ENCODE results near the gene PLA2R1.
"Not testable (repeated sequence)": the region's sequence is repeated elsewhere in the genome, so short reads cannot be mapped to it uniquely, and the experiment has no call there.

Gene PLA2R1

DNA sequence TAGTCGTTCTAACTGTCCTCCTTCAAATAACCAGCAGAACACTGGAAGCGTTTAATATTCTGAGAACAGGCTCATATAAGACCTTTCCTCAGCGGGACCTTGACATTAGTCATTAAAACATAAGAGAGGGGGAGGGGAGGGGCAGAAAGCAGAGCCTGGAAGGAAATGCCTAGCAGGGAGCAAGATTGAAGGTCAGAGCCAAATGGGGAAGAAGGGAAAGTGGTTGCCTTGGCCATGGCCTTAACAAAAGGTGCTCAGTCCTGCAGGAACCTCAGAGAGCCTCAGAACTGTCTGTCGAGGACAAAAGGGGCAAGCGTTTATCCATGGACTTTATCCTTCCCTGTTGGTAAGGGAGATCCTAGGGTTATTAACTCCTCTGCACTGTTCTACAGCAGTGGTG is 856 bp upstream of the PLA2R1 start:
- no peak for DNase-seq

DNA sequence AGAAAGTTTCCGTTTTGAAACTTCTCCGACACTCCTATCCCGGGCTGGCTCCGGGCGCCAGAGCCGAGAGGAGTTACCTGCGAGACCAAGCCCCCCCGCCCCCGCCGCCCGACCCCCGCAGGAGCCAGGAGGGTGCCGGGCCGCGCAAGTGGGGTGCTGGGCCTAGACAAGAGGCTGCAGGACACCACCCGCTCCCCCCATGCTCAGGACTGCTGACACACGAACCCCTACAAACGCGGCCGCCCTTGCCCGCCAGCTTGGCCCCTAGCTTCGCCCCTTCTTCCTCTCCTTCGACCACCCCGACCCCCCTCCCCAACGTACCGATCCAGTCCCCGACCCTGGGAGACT is 497 bp downstream of the PLA2R1 start:
- DNase-seq, result no peak

DNA sequence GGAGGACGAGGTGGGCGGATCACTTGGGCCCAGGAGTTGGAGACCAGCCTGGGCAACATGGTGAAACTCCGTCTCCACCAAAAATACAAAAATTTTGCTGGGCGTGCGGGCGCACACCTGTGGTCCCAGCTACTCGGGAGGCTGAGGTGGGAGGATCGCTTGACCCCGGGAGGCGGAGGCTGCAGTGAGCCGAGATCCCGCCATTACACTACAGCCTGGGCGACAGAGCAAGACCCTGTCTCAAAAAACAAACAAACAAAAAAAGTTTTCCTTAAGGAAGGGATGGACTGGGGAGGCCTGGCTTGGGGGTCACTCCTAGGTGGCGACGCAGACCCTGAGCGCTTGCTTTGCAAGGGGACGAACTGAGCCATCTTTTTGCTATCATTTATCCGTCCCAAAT is 882 bp downstream of the PLA2R1 start:
- no peak for DNase-seq

DNA sequence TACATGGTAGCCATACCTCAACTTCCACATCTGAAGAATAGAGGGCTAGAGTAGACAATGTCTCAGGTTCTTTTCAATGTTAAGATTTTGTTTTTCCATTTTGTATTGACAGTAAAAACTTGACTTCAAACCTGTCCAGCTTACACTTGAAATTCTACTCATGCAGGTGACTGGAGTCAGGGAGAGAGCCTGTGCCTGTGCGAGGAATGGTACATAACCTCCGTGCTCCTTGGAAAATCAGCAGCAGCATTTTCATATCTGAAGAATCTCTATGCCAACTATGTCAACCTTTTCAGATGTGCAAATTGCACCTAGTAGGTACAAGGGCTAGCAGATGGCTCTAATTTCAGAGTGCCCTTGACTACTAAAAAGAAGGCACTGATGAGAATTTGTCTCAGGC is 2.1 kb downstream of the PLA2R1 start:
- DNase-seq, result no peak

DNA sequence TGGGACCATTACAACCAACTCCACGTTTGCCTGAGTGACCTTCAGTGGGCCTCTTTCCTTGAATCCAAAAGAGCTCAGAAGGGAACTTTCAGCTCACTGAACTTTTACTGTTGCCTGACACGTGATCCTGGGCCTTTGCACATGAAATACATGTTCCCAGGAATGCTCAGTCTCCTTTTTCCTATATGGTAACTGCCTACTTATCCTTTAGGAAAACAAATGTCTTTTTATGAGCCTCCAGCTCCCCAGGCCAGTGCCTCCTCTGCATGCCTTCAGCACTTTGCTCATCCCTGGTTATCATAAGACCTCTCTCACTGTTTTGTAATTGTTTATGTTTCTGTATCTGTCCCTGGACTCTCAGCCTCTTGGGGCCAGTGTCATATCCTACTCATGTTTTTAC is 5.1 kb downstream of the PLA2R1 start:
- DNase-seq, result no peak

DNA sequence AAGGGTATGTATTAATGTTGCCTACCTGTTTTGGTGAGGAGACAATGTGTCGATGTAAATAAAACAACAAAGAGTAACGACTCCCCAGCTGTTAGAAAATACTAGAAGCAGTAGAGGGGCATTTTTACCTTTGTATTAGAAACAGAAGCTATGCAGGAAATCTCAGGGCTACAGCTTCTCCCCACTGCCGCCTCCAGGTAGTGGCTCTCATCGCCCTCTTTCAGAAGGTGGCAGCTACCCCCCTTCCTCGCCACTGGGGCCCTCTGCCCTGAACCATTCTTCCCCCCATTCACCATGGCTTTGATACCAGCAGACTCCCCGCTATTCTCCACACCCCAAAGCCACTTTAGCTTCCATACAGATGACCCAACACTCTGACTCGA is 6.7 kb downstream of the PLA2R1 start:
- no peak for DNase-seq

DNA sequence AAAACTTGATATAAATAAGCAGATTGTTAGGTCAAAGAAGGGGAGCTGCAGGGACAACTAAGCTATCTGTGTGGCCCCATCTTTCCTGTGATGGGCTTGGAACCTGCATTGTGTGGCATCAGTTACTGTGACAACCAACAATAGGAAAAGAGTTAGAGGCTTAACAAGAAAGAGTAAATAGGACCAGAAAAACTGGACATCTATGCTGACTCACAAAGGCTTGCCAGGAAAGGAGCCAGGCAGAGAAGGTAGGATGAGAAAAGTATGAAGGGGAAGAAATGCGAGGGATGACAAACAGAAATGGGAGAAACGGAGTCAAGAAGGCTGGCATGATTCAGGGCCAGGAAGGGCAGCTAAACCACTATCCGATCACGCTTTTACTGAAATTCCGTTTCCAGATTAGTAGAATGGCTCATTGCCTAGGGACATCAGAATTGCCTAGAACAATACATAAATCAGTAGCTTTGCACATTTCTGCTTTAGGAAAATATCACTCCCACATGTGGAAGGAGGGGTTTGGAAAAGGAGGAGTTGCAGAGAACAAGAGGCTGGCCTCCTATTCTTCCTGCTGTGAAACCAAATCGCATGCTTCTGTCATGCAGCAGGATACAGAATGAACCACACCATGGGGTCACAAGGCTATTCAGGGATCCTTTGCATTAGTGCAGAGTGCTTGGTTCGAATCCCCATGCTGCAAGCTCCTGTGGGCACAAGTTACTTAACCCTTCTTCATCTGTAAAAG is 7.3 kb downstream of the PLA2R1 start:
- DNase-seq, result no peak

DNA sequence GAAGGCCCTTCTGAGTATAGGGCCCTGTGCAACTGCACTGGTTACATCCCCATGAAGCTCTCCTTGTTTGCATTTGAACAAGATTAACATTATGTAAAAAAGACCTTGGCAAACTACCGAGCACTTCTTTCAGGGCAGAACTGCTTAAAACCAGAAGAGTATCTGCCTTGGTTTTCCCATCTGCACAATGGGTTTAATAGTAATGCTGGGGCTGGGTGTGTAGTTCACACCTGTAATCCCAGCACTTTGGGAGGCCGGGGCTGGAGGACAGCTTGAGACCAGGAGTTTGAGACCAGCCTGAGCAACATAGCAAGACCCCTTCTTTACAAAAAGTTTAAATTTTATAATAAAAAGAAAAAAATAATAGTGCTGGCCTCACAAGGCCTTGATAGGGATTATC is 8.5 kb downstream of the PLA2R1 start:
- DNase-seq, result no peak

DNA sequence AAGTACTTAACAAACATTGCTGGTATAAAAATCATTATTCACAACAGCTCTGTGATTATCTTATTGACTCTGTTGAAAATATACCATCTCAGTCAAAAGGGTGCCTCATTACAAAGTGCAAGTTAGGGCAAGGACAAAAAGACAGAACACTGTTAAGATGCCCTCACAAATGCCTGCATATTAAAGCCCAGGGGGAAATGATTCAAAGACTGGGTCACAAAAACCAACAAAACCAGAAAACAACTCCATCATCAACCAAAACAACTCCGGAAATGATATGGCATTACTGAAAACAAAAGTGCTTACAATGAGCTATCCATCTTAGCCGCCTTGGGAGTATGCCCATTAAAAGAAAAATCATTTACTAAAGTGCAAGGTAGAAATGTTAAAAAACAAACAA is 9.9 kb downstream of the PLA2R1 start:
- DNase-seq, result no peak

DNA sequence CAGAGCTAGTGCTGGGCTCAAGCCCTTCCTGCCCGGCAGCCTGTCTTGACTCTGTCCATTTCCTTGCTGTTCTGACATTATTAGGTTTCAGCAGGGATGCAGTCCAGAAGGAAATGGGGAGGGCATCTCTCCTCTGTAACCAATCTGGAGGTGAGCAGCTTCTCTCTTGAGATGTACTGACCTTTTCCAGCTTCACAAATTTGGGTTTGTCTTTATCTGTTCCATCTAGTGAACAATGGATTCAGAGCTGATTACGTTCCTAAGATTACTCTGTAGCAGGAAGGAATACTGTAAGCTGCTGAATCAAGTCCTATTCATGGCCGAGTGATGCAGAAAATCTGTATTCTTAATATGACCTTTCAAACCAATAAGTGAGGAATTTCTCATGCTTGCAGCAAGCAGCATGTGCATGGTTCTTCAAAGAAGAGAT is 11.0 kb downstream of the PLA2R1 start:
- no peak for DNase-seq

DNA sequence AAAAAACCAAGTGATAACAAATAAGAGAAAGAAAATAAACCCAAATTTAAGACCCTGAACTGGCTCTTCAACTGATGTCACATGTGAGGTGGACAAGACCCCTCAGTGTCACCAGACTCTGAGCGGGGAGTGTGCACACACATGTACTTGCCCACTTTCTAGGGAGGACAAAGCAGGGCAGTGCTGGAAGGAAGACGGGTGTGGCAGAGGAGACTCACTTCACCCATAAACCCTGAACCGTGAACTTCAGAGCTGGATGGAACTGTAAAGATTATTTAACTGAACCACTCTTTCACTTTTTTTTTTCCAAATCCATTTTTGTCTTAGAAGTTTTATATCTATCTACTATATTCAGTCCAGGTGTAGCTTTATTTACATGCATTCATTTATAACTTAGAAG is 12.3 kb downstream of the PLA2R1 start:
- no peak for DNase-seq

DNA sequence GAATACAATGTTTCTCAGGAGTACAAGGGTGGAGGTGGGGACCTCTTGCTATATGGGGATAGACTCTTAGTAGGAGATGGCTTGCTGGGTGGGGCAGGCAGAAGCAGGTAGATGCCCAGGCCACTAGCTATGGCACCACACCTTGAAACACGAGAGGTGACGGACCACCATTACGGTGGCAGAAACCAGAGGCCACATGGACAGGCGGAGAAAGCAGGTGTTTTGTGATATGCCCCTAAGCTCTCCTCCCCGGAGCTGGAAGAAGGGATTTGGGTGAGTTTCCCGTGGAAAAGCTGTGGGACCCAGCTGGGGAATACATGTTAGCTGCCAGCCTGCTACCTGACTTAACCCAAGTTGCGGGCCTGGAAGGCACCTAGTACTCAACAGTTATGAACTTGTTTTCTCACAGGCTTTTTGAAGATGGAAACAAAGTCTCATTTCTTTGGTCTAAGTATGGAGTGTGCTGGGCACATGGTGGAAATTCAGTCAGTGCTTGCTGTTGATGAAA is 16.7 kb downstream of the PLA2R1 start:
- DNase-seq, result no peak

DNA sequence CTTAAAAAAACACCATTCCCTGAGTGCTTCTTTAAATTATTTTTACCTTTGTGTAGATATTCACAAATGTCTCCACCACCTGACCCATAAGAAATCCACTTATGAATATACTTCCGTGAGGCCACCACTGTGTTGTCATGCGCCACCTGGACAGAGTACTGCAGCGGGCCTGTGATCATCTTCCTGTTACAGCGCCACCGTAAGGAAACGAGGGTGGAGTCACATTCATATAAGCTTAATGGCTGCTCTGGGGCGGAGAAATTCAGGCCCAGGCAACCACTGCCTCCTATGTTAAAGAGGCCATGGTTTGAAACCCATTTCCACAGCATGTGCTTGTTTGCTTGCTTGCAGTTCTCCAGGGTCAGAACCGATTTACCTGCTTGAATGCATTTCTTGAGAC is 17.7 kb downstream of the PLA2R1 start:
- no peak for DNase-seq

DNA sequence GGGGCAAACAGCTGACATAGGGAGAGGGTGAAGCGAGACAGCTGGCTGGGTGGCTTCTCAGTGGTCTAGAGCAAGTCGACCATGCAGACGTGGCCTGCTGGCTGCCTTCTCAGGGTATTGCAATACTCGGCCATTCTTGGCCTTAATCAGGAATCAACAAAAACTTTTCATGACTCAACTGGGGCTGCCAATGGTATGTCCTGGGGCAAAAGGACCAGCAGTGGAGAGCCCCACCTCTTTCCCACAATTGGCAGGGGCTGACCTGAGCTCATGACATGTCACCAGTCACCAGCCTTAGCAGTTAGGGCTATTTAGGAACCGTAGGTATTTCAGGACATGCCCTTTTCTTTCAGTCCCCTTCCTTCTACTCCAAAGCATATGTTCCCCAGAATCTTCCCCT is 19.1 kb downstream of the PLA2R1 start:
- DNase-seq, result no peak

DNA sequence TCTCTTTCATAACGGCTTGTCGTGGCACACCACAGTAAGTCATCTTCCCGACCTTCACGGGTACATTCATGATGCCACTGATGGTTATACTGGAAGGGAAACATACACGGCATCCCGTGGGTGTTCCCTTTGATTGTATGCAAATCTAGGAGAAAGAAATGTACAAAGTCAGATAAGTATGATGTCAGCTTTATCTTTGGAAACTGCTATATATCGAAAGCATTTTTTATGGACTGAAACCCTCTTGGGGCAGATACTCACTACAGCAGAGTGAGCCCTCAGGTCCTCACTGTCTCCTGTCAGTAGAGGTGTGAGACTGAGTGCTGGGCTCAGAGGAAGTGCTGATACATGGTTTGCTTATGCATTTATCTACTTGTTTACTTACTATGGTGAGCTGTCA is 20.4 kb downstream of the PLA2R1 start:
- no peak for DNase-seq

DNA sequence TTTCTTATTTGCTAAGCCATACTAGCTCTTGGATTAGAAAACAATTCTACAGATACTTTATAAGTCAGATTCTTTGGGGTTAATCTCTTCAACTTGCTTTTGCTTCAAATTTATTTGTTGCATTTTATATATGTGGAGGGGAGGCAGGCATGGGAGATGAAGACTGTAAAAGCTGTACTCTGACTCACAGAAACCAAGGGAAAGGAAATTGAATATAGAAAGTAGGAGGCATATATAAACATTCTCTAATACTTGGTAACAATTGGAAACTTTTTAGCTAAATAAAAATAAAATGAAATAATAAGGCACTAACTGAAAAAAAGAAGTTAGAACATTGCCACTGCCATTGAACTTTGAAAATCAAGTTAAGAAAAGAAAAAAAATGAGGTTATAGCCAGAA is 21.3 kb downstream of the PLA2R1 start:
- no peak for DNase-seq

DNA sequence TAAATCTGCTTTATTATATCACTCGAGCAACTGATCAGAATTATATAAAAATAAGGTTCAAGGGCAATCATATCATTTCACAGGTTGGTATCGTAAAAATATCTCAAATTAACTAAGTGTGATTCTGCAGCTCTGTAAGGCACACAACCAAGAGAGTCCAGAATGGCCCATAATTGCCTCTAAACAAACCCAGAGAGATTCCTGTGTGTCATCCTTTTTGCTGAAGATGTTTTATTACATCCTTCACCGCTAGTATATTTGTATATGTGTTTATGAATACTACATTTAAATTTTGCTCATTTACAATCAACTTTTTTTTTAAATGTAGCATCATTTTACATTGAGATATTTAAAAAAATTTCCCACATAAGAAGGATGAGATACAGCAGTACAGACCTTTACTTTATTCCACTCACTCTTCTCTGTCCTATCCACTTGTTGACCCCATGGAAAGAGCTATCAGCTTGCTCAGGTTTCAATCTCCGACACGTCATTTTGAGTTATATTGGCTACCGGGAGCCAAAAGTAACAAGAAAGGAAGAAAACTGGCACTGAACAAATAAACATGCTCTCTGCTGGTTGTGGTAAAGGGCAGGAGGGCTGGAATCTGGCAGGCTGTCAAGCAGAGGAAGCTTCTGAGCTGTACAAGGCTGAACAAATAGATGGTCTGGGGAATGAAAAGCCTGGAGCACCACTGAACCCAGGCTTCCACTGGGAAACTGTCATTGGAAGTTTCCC is 23.1 kb downstream of the PLA2R1 start:
- DNase-seq, result no peak

DNA sequence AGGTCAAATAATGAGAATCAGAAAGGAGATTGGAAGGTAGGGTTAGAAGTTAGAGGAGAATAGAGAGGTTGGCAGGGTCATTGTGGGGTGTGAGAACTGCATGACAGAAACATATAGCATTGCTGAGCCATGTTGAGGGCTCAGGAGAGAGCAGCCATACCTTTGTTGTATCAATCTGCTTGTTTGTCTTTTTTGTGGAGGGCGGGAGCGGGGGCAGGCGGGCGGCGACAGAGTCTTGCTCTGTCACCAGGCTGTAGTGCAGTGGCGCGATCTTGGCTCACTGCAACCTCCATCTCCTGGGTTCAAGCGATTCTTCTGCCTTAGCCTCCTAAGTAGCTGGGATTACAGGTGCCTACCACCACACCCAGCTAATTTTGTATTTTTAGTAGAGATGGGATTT is 23.8 kb downstream of the PLA2R1 start:
- DNase-seq, result not testable (repeated sequence)

DNA sequence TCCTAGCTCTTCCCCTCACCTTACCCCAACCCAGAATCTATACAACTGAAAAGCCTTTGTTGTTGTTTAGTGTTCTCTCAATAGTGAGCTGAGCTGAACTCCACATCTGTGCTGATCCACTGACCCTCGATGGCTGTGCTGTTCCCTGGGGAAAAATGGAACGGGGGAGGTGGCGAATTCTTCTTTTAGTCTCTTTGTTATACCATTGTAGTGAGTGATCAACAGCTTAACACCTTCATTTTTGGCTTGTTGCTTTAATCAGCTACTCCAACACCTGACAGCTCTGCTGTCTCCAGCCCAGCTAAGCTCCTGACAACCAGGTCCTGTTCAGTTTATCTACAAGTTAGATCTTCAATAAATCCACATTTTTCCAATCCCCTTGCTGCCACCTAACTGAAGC is 25.7 kb downstream of the PLA2R1 start:
- no peak for DNase-seq

DNA sequence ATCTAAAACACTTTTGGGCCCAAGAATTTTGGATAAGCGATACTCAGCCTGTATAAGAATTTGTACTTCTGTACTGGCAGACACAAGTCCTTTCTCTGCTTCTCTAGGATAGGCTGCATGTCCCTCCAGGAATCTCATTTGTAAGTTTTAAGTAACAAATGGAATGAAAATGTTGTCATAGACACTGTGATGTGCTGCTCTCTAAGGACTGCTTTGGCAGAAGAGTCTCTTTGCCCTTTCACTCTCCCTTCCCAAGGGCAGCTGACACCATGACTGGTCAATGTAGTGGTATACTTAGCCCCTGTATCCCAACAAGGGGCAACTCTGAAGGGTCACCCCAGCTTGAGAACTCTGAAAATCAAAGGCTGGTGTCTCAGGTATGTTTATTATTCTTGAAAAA is 27.3 kb downstream of the PLA2R1 start:
- no peak for DNase-seq

DNA sequence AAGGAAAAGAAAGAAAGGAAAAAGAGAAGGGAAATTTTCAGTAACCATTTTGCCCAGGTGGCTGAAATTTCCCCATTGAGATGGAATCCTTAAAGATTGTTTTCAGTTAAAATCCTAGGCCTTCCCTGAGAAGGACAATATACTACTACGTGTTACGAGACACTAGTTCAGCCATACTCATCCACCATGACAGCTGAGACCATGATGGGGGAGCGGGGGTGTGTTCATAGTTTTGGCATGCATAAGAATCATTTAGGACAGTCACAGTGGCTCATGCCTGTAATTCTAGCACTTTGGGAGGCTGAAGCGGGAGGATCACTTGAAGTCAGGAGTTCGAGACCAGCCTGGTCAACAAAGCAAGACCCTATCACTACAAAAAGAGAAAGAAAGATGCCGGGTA is 28.0 kb downstream of the PLA2R1 start:
- no peak for DNase-seq

DNA sequence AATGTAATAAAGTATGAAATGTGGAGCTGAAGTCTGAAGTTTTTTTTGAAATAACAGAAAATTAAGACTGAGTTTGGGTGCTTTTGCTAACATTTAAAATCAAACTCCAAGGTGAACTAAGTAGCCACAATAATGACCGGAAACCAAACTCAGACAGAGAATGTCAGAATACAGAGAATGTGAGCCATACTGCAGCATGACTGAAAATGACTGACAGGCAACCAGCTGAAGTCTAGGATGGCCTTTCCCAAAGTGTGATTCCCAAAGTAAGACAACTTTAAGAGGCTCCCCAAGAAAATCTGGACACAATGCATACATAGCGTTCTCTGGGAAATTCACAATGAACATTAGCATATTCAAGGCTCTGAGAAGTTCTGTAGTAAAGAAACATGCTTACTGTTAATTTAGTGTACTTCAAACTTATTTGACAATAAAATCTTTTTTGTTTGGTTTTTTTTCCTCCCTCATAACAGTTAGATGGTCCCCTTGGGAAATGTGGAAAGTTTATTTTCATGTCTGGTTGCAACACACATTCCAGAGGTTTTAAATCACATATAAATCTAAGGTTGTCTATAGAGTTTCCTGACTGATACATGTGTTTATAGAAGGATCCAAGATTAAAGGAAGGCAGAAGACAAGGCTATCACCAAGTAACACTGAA is 28.6 kb downstream of the PLA2R1 start:
- no peak for DNase-seq

DNA sequence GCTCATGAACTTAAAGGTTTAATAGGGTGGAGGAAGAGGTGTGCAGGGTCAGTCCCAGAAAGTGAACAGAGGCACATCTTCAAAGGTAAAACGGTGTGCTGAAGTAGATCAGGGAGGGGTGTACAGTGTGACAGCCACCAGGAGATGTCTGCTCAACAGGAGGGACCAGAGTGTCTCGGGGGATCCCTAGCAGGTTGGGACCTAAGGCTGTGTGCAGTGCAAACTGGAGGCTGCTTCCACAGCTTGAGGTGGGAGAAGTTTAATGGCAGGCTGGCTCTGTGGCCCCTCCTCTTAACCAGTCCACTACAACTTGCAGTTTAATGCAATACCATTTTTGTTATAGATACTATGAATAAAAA is 33.2 kb downstream of the PLA2R1 start:
- DNase-seq, result no peak

All from DMS79 treated with DMSO at 0.1 percent for 48 hours (cell line).